ENCODE results near the gene LIPN.

Gene LIPN, protein sequence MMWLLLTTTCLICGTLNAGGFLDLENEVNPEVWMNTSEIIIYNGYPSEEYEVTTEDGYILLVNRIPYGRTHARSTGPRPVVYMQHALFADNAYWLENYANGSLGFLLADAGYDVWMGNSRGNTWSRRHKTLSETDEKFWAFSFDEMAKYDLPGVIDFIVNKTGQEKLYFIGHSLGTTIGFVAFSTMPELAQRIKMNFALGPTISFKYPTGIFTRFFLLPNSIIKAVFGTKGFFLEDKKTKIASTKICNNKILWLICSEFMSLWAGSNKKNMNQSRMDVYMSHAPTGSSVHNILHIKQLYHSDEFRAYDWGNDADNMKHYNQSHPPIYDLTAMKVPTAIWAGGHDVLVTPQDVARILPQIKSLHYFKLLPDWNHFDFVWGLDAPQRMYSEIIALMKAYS

DNA sequence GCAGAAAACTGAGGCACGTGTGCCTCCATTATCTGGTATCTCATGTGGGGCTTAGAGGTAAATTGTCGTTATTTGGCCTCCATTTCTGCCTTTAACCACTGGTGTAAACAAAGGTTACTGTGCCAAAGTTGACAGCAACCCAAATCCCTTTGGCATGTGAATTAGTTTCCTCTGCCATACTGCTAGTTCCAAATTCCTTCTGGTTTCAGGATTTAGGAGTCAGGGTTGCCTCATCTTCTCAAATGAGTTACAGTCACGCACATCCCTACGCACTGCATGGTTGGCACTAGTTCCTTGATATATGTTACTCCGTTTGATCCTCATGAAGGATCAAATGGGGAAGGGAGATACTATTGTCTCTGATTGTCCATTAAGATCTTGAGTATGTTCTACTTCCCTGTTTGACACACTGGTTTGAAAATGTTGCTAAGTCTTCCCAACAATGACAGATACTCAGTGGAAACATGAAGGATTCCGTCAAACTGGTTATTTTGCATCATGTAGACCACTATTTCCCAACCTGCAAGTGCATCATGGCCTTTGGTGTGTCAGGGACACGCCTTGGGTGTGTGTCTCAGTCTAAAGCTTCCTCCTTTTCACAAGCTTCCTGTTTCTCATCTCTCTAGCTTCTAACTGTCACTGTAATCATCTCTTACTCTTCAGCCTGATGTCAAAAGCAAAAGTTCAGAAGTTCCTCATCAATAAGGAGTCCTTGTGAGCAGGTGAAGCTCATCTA is at the start of gene LIPN:
TSS of gene LIPN (plus strand) at position 655 of the 736 bp plus-strand sequence. CDS start 1,386 bp downstream, outside the sequence.
- no peaks in the 10 kb centered on the region for H3K9me3 ChIP-seq (ENCODE audit: insufficient read depth, low read length, severe bottlenecking)
- ATAC-seq (ENCODE audit: insufficient read depth, low read depth) (no peak), DNase-seq (no peak)
- peaks cover 42% of the 10 kb centered on the region for H3K27me3 ChIP-seq (ENCODE audit: insufficient read depth, low read length, poor library complexity)
- H3K79me2 ChIP-seq (ENCODE audit: insufficient read depth, low read length) = no peaks in the 10 kb centered on the region
- H2AFZ ChIP-seq (ENCODE audit: low read depth, low read length) = no peak within 1 kb of the TSS
- no peak within 1 kb of the TSS for H3K4me2 ChIP-seq (ENCODE audit: insufficient read depth, low read length)
- H3K36me3 ChIP-seq (ENCODE audit: insufficient read depth, low read length) = no peaks in the 10 kb centered on the region
- TF ChIP-seq, protein P1, sequence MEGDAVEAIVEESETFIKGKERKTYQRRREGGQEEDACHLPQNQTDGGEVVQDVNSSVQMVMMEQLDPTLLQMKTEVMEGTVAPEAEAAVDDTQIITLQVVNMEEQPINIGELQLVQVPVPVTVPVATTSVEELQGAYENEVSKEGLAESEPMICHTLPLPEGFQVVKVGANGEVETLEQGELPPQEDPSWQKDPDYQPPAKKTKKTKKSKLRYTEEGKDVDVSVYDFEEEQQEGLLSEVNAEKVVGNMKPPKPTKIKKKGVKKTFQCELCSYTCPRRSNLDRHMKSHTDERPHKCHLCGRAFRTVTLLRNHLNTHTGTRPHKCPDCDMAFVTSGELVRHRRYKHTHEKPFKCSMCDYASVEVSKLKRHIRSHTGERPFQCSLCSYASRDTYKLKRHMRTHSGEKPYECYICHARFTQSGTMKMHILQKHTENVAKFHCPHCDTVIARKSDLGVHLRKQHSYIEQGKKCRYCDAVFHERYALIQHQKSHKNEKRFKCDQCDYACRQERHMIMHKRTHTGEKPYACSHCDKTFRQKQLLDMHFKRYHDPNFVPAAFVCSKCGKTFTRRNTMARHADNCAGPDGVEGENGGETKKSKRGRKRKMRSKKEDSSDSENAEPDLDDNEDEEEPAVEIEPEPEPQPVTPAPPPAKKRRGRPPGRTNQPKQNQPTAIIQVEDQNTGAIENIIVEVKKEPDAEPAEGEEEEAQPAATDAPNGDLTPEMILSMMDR (IDR thresholded peaks at IDR 0.05; ENCODE audit: borderline replicate concordance, extremely low read depth, low read length, poor library complexity, severe bottlenecking) = no peak
- TF ChIP-seq EZH2 (IDR thresholded peaks at IDR 0.05; ENCODE audit: borderline replicate concordance, low read depth, low read length, severe bottlenecking) = no peak
- no peak within 1 kb of the TSS for H3K9ac ChIP-seq (ENCODE audit: low read depth, low read length)
- no peak within 1 kb of the TSS for H3K27ac ChIP-seq (ENCODE audit: low read length)
- H3K4me3 ChIP-seq (ENCODE audit: low read depth in 1 of 2, low read length in 2 of 2) = no peak within 1 kb of the TSS
- H4K20me1 ChIP-seq (ENCODE audit: insufficient read depth, low read length) = no peaks in the 10 kb centered on the region
- H3K4me1 ChIP-seq (ENCODE audit: insufficient read depth, low read length) = no peaks in the 10 kb centered on the region

DNA sequence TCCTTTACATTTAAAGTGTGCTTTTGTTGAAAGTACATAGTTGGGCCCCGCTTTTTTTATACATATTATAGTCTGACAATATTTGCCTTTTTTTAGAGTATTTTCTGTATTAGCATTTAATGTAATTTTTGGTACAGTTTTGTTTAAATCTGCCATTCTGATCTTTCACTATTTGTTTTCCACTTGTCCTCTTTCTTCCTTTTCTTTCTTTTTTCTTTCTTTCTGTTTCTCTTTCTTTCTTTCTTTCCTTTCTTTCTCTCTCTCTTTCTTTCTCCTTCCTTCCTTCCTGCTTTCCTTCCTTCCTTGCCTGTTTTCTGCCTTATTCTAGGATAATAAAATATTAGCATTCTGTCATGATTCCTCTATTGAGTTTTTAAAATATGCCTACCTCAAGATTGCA is 44.3 kb upstream of the LIPN start:
- no peaks in the 10 kb centered on the region for H3K9me3 ChIP-seq (ENCODE audit: insufficient read depth, low read length, severe bottlenecking)
- no peak overlapping the region for H2AFZ ChIP-seq (ENCODE audit: low read depth, low read length)
- H3K9ac ChIP-seq (ENCODE audit: low read depth, low read length) = no peak overlapping the region
- no peaks in the 10 kb centered on the region for H3K36me3 ChIP-seq (ENCODE audit: insufficient read depth, low read length)
- no peak for TF ChIP-seq EZH2 (IDR thresholded peaks at IDR 0.05; ENCODE audit: borderline replicate concordance, low read depth, low read length, severe bottlenecking)
- TF ChIP-seq, protein P1 (IDR thresholded peaks at IDR 0.05; ENCODE audit: borderline replicate concordance, extremely low read depth, low read length, poor library complexity, severe bottlenecking) = no peak
- H3K27ac ChIP-seq (ENCODE audit: low read length) = no peak overlapping the region
- H3K4me3 ChIP-seq (ENCODE audit: low read depth in 1 of 2, low read length in 2 of 2) = no peak overlapping the region
- DNase-seq (no peak), ATAC-seq (ENCODE audit: insufficient read depth, low read depth) (no peak)
- H3K79me2 ChIP-seq (ENCODE audit: insufficient read depth, low read length) = no peaks in the 10 kb centered on the region
- no peak overlapping the region for H3K4me2 ChIP-seq (ENCODE audit: insufficient read depth, low read length)
- peaks cover 25% of the 10 kb centered on the region for H3K27me3 ChIP-seq (ENCODE audit: insufficient read depth, low read length, poor library complexity)
- H4K20me1 ChIP-seq (ENCODE audit: insufficient read depth, low read length) = no peaks in the 10 kb centered on the region
- no peaks in the 10 kb centered on the region for H3K4me1 ChIP-seq (ENCODE audit: insufficient read depth, low read length)

DNA sequence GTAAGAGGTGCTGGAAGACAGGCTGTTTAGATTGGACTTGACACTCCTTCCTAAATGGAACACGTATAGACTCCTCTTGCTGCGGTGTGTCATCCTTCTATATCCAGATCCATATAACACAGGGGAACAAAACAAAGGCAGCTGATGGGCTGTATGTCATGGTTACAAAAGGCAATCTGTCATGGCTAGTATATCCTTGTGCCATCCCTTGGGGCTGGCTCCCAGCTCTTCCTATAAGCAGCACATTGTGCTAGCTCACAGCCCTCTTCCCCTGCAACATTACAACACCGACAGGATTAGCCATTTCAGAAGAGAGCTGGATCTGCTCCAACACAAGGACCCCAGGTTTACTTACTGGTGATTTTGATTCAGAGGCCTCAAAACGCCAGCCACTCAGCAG is 38.4 kb upstream of the LIPN start:
- ATAC-seq (ENCODE audit: insufficient read depth, low read depth) = no peak
- no peaks in the 10 kb centered on the region for H3K36me3 ChIP-seq (ENCODE audit: insufficient read depth, low read length)
- H3K4me3 ChIP-seq (ENCODE audit: low read depth in 1 of 2, low read length in 2 of 2) = no peak overlapping the region
- H3K9ac ChIP-seq (ENCODE audit: low read depth, low read length) = no peak overlapping the region
- TF ChIP-seq EZH2 (IDR thresholded peaks at IDR 0.05; ENCODE audit: borderline replicate concordance, low read depth, low read length, severe bottlenecking) = no peak
- TF ChIP-seq, protein P1 (IDR thresholded peaks at IDR 0.05; ENCODE audit: borderline replicate concordance, extremely low read depth, low read length, poor library complexity, severe bottlenecking) = no peak
- H4K20me1 ChIP-seq (ENCODE audit: insufficient read depth, low read length) = no peaks in the 10 kb centered on the region
- no peaks in the 10 kb centered on the region for H3K79me2 ChIP-seq (ENCODE audit: insufficient read depth, low read length)
- no peak overlapping the region for H3K27ac ChIP-seq (ENCODE audit: low read length)
- H2AFZ ChIP-seq (ENCODE audit: low read depth, low read length) = no peak overlapping the region
- H3K4me2 ChIP-seq (ENCODE audit: insufficient read depth, low read length) = no peak overlapping the region
- no peaks in the 10 kb centered on the region for H3K9me3 ChIP-seq (ENCODE audit: insufficient read depth, low read length, severe bottlenecking)
- peaks cover 15% of the 10 kb centered on the region for H3K27me3 ChIP-seq (ENCODE audit: insufficient read depth, low read length, poor library complexity)
- no peak for DNase-seq
- H3K4me1 ChIP-seq (ENCODE audit: insufficient read depth, low read length) = no peaks in the 10 kb centered on the region
